Activated CD4-positive, alpha-beta T cell treated with anti-CD3 and anti-CD28 coated beads, Interleukin-2, amount 10 ng/mL, durations not matched to agents 24 days and 14 days (primary cell): ENCODE data around the gene POLR2J3. TPM values are rescaled to one million over a fixed set of nuclear protein-coding genes. Genes with fewer than 3 reads are reported as not detected.
"Not testable (repeated sequence)": the region's sequence is repeated elsewhere in the genome, so short reads cannot be mapped to it uniquely, and the experiment has no call there.

ENCODE experiments used
- DNase-seq: peaks from one replicate; pipeline ENCODE4 v3.0.0; 2022
- H3K27ac Mint-ChIP-seq: one replicate; pipeline ENCODE4 v1.8.0; 2022; ENCODE audit warnings: mild to moderate bottlenecking, mixed read lengths
- H3K27me3 Mint-ChIP-seq: one replicate; pipeline ENCODE4 v1.8.0; 2022; ENCODE audit warnings: mixed read lengths
- H3K36me3 Mint-ChIP-seq: one replicate; pipeline ENCODE4 v1.8.0; 2022; ENCODE audit warnings: low read depth, mild to moderate bottlenecking, mixed read lengths
- H3K4me1 Mint-ChIP-seq: one replicate; pipeline ENCODE4 v1.8.0; 2021; ENCODE audit warnings: mixed read lengths
- H3K4me3 Mint-ChIP-seq: one replicate; pipeline ENCODE4 v1.8.0; 2022; ENCODE audit warnings: mild to moderate bottlenecking, moderate library complexity, mixed read lengths
- H3K9me3 Mint-ChIP-seq: one replicate; pipeline ENCODE4 v1.8.0; 2021; ENCODE audit warnings: mixed read lengths
- intact Hi-C: fragments of 100-400 bp; cut with micrococcal nuclease; formaldehyde crosslinking; loops from one replicate; pipeline ENCODE4 v1.15.1; 2023
- total RNA-seq: library from RNA; stranded (reverse); gene quantifications from 2 replicates; pipeline ENCODE4 v1.2.3, GENCODE V29; 2022

Gene POLR2J3
- total RNA-seq, 1 donor from 2014 or later, result 50.9 TPM

GRCh38 chr7:102604431-102605145 is 32.2 kb upstream of the POLR2J3 start:
- H3K4me3 Mint-ChIP-seq, H3K27ac Mint-ChIP-seq, intact Hi-C loops, DNase-seq, H3K4me1 Mint-ChIP-seq, H3K36me3 Mint-ChIP-seq, H3K27me3 Mint-ChIP-seq, H3K9me3 Mint-ChIP-seq: not testable (repeated sequence)

DNA sequence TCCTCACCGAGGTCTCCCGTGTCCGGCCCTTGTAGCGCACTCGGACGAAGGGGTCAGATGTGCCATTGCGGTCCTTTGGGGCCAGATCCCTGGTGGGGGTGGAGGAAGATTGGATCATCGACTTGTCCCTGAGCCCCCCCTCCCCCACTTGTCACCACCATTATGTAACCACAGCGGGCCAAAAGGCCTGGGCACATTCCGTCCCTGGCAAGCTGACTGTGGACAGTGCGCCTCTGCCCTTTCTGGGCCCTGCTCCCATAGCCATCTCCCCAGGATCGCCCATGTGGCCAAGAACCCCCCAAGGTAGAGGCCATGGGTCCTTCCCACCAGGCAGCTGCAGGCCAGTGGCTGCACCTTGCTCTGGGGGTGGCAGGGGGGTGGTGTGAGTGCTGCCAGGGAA is 29.9 kb upstream of the POLR2J3 start:
- H3K4me3 Mint-ChIP-seq, H3K36me3 Mint-ChIP-seq, H3K27me3 Mint-ChIP-seq, DNase-seq, H3K4me1 Mint-ChIP-seq, H3K27ac Mint-ChIP-seq, H3K9me3 Mint-ChIP-seq, intact Hi-C loops: not testable (repeated sequence)

DNA sequence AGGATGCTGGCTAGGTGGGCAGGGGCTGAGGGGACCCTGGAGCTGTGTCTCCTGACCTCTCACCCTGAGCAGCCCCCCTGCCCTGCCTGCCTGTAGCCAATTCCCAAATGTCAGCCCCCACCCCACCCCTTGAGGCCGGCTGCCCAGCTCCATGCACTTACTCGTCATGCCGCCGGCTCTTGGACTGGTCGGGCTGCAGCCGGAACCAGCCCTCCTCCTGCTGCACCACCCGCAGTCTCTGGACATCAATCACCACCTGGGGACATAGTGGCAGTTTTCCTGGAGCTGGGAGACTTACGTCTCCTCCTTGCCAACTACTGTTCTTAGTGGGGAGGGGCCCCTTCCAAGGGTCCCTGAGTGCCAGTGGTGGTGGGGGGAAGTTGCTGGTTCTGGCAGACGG is 27.3 kb upstream of the POLR2J3 start:
- H3K9me3 Mint-ChIP-seq, H3K27ac Mint-ChIP-seq, DNase-seq, H3K4me3 Mint-ChIP-seq, H3K36me3 Mint-ChIP-seq, intact Hi-C loops, H3K27me3 Mint-ChIP-seq, H3K4me1 Mint-ChIP-seq: not testable (repeated sequence)

GRCh38 chr7:102596036-102596435 is 23.7 kb upstream of the POLR2J3 start:
- H3K4me3 Mint-ChIP-seq, H3K27ac Mint-ChIP-seq, H3K4me1 Mint-ChIP-seq, H3K27me3 Mint-ChIP-seq, H3K36me3 Mint-ChIP-seq, intact Hi-C loops, H3K9me3 Mint-ChIP-seq: not testable (repeated sequence)
- peak; percentile 52 for DNase-seq

GRCh38 chr7:102593637-102594334 is 21.4 kb upstream of the POLR2J3 start:
- H3K4me1 Mint-ChIP-seq, result not testable (repeated sequence)

DNA sequence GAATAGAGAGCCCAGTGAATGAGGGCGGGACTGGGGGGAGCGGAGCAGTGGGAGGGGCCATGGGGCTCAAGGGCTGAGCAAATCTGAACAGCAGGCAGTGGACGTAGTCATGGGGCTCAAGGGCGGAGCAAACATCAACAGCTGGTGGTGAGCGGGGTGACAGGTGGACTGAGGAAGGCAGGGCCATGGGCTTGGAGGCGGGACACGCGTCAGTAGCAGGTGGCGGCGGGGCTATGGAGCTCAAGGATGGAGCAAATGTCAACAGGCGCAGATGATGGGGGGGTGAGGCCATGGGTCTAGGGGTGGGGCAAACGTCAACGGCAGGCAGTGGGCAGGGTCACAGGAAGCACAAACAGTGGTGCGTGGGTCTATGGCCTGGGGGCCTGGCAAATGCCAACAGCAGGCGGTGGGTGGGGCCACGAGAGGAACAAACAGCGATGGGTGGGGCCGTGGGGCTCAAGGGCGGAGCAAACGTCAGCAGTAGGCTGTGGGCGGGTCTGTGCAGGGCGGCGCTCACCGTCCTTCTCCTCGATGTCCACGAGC is 20.2 kb upstream of the POLR2J3 start:
- H3K4me3 Mint-ChIP-seq, H3K27me3 Mint-ChIP-seq, H3K36me3 Mint-ChIP-seq, intact Hi-C loops, H3K4me1 Mint-ChIP-seq, H3K27ac Mint-ChIP-seq, H3K9me3 Mint-ChIP-seq: not testable (repeated sequence)
- DNase-seq, result peak; percentile 70

More at GRCh38 chr7:102593637-102594334, 21.4 kb upstream of the POLR2J3 start:
- H3K27me3 Mint-ChIP-seq, intact Hi-C loops, H3K27ac Mint-ChIP-seq, H3K4me3 Mint-ChIP-seq, DNase-seq, H3K36me3 Mint-ChIP-seq, H3K9me3 Mint-ChIP-seq: not testable (repeated sequence)

DNA sequence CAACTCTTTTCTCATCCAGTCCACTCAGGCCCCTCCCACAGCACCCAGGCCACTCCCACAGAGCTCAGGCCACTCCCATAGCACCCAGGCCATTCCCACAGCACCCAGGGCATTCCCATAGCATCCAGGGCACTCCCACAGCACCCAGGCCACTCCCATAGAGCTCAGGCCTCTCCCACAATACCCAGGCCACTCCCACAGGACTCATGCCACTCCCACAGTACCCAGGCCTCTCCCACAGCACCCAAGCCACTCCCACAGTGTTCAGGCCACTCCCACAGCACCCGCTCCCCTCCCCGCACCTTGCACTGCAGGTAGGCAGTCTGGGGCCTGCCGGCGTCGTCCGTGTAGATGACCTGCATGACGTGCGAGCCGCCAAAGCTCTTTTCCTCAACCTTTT is 17.5 kb upstream of the POLR2J3 start:
- H3K4me3 Mint-ChIP-seq, intact Hi-C loops, H3K4me1 Mint-ChIP-seq, DNase-seq, H3K36me3 Mint-ChIP-seq, H3K9me3 Mint-ChIP-seq, H3K27me3 Mint-ChIP-seq, H3K27ac Mint-ChIP-seq: not testable (repeated sequence)

- DNase-seq, H3K27me3 Mint-ChIP-seq, H3K27ac Mint-ChIP-seq, H3K9me3 Mint-ChIP-seq, H3K36me3 Mint-ChIP-seq, intact Hi-C loops, H3K4me1 Mint-ChIP-seq, H3K4me3 Mint-ChIP-seq: not testable (repeated sequence)
Observed at GRCh38 chr7:102583495-102583894, 11.1 kb upstream of the POLR2J3 start.

GRCh38 chr7:102581722-102582121 is 9.3 kb upstream of the POLR2J3 start:
- H3K36me3 Mint-ChIP-seq, H3K9me3 Mint-ChIP-seq, intact Hi-C loops, DNase-seq, H3K4me3 Mint-ChIP-seq, H3K27me3 Mint-ChIP-seq, H3K27ac Mint-ChIP-seq, H3K4me1 Mint-ChIP-seq: not testable (repeated sequence)

DNA sequence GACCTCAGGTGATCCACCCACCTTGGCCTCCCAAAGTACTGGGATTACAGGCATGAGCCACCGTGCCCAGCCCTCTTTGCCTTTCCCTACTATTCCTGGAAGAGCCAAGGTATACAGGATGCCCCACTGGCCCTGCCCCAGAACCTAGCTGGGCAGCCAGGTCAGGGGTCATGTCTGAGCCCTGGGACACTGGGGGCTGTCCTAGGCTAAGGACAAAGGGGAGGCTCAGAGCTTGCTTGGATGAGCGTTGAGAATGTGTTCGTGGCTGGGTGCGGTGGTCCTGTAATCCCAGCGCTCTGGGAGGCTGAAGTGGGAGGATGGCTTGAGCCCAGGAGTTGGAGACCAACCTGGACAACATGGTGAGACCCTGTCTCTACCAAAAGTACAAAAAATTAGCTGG is 6.1 kb upstream of the POLR2J3 start:
- H3K9me3 Mint-ChIP-seq, H3K36me3 Mint-ChIP-seq, H3K27me3 Mint-ChIP-seq, H3K4me3 Mint-ChIP-seq, H3K4me1 Mint-ChIP-seq, H3K27ac Mint-ChIP-seq, intact Hi-C loops: not testable (repeated sequence)
- peak; percentile 57 for DNase-seq

DNA sequence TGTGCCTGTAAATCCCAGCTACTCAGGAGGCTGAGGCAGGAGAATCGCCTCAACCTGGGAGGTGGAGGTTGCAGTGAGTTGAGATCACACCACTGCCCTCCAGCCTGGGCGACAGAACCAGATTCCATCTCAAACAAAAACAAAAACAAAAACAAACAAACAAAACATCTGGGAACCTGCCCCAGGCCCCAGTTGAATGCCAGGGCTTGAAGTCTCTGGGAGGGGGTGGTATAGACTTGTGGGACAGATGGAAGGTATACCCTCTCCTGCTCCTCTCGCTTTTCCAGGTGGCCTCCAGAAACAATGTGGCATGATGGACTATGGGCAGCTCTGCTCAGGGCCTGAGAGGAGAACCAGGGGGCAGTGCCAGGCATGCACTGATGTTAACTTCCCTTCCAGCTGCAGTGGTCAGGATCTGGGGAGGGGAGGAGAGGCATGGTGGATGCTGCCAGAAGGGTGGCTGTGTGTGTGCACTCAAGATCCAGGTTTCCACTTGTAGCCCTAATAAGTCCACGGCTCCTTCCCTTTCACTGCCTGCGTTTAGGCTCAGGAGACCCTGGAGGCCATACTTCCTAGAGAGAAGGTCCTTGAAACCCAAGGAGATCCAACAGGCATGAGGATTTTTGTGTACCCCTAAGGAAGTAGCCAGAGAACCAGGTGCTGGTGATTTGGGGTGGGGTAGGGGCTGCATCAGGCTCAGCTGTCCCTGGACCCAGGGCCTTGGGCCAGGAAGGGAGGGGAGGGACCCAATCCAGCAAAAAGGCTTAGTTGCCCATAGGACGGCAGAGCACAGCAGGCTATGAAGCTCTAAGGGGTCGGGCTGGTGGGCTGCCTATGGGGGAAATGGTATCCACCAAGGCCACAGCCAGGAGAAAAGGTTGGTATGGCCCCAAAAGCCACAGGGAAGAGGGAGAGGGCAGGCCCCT is 5.2 kb upstream of the POLR2J3 start:
- H3K27ac Mint-ChIP-seq, H3K27me3 Mint-ChIP-seq, H3K4me1 Mint-ChIP-seq, intact Hi-C loops, H3K9me3 Mint-ChIP-seq, H3K36me3 Mint-ChIP-seq, H3K4me3 Mint-ChIP-seq: not testable (repeated sequence)
- peak; percentile 65 for DNase-seq

DNA sequence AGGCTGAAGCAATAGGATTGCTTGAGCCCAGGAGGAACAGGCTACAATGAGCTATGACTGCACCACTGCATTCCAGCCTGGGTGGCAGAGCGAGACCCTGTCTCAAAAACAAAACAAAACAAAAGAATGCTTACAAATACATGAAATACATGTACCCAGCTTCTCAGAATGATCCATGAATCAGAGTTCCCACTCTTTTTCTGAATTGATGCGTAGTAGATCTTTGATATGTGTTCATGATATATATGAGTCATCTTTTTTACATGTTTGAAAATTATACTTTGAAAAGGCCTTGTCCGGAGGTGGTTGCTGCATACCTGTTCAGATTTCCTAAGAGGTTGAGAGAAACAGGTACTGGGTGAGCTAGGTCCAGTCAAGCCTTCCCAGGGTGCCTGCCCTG is 4.0 kb upstream of the POLR2J3 start:
- H3K36me3 Mint-ChIP-seq, H3K9me3 Mint-ChIP-seq, intact Hi-C loops, H3K4me1 Mint-ChIP-seq, H3K27me3 Mint-ChIP-seq, DNase-seq, H3K4me3 Mint-ChIP-seq, H3K27ac Mint-ChIP-seq: not testable (repeated sequence)

- H3K4me3 Mint-ChIP-seq, H3K9me3 Mint-ChIP-seq, H3K4me1 Mint-ChIP-seq, H3K27ac Mint-ChIP-seq, intact Hi-C loops, H3K36me3 Mint-ChIP-seq, H3K27me3 Mint-ChIP-seq, DNase-seq: not testable (repeated sequence)
Observed at GRCh38 chr7:102574607-102575006, 2.2 kb upstream of the POLR2J3 start.

- H3K27ac Mint-ChIP-seq, H3K9me3 Mint-ChIP-seq, H3K4me1 Mint-ChIP-seq, H3K36me3 Mint-ChIP-seq, H3K4me3 Mint-ChIP-seq, H3K27me3 Mint-ChIP-seq, intact Hi-C loops: not testable (repeated sequence)
- peak; percentile 50 for DNase-seq
Observed at GRCh38 chr7:102568620-102569019, 3.8 kb downstream of the POLR2J3 start.
